Neural cell (in vitro differentiated cells): ENCODE data around the gene SDS. TPM values are rescaled to one million over a fixed set of nuclear protein-coding genes. Genes with fewer than 3 reads are reported as not detected.

Experiments
- H2AFZ ChIP-seq: fragments of 200-600, 300-800 bp; sonication (generic), shearing (Covaris generic); 2 replicates; pipeline ENCODE4 v1.6.0; 2014; ENCODE audit warnings: low read depth, mild to moderate bottlenecking, antibody characterized with exemption, low read length, moderate library complexity
- H3F3A ChIP-seq: fragments of 200-600 bp; shearing (Covaris generic); 2 replicates; pipeline ENCODE4 v1.6.1; 2016; ENCODE audit warnings: mild to moderate bottlenecking, moderate library complexity, mixed read lengths, antibody characterized with exemption, low read length; ENCODE audit not compliant: insufficient read depth, poor library complexity, severe bottlenecking
- H3K27ac ChIP-seq: fragments of 200-600, 300-800 bp; sonication (generic), shearing (Covaris generic); 2 replicates; pipeline ENCODE4 v1.5.1; 2014; ENCODE audit warnings: mild to moderate bottlenecking, low read length, moderate library complexity
- H3K27me3 ChIP-seq: fragments of 300-800, 200-600 bp; sonication (generic), shearing (Covaris generic); 2 replicates; pipeline ENCODE4 v1.6.0; 2014; ENCODE audit warnings: mild to moderate bottlenecking, low read depth, low read length, moderate library complexity; ENCODE audit not compliant: insufficient read depth
- H3K36me3 ChIP-seq: fragments of 300-800, 200-600 bp; sonication (generic), shearing (Covaris generic); 2 replicates; pipeline ENCODE4 v1.5.1; 2014; ENCODE audit warnings: mild to moderate bottlenecking, antibody characterized with exemption, low read length, moderate library complexity; ENCODE audit not compliant: insufficient read depth
- H3K4me2 ChIP-seq: fragments of 300-800, 200-600 bp; sonication (generic), shearing (Covaris generic); 2 replicates; pipeline ENCODE4 v1.6.0; 2014; ENCODE audit warnings: mild to moderate bottlenecking, low read length
- H3K4me3 ChIP-seq: fragments of 300-800, 200-600 bp; sonication (generic), shearing (Covaris generic); 2 replicates; pipeline ENCODE4 v1.5.1; 2014; ENCODE audit warnings: mild to moderate bottlenecking, low read length, moderate library complexity
- H3K79me2 ChIP-seq: fragments of 200-600 bp; shearing (Covaris generic); replicated peaks from 2 replicates; pipeline ENCODE4 v1.6.0; 2014; ENCODE audit warnings: mild to moderate bottlenecking, low read length, moderate library complexity; ENCODE audit not compliant: insufficient read depth
- H3K9ac ChIP-seq: fragments of 300-800, 200-600 bp; sonication (generic), shearing (Covaris generic); 2 replicates; pipeline ENCODE4 v1.6.1; 2016; ENCODE audit warnings: mild to moderate bottlenecking, low read length, mixed read lengths
- H3K9me2 ChIP-seq: fragments of 200-600 bp; shearing (Covaris generic); 2 replicates; pipeline ENCODE4 v1.6.1; 2016; ENCODE audit warnings: mild to moderate bottlenecking, low read length, mixed read lengths; ENCODE audit not compliant: insufficient read depth
- H3K9me3 ChIP-seq: fragments of 200-600, 300-800 bp; sonication (generic), shearing (Covaris generic); 2 replicates; pipeline ENCODE4 v1.6.1; 2016; ENCODE audit warnings: mild to moderate bottlenecking, mixed run types, low read length, moderate library complexity, mixed read lengths
- H4K20me1 ChIP-seq: fragments of 200-600 bp; shearing (Covaris generic); 2 replicates; pipeline ENCODE4 v1.6.1; 2016; ENCODE audit warnings: mild to moderate bottlenecking, mixed run types; ENCODE audit not compliant: insufficient read depth
- EP300 ChIP-seq: fragments of 450-650 bp; conservative IDR thresholded peaks from 2 replicates; pipeline ENCODE4 v1.6.1; 2014; ENCODE audit warnings: antibody characterized with exemption, mild to moderate bottlenecking, moderate library complexity; ENCODE audit not compliant: poor library complexity, severe bottlenecking
- EZH2 ChIP-seq: fragments of 200-600, 300-800 bp; shearing (Covaris generic), sonication (generic); IDR thresholded peaks from 2 replicates; pipeline ENCODE4 v1.6.1; 2014; ENCODE audit warnings: antibody characterized with exemption, low read length, borderline replicate concordance, mild to moderate bottlenecking; ENCODE audit not compliant: insufficient read depth, poor library complexity, severe bottlenecking
- MXI1 ChIP-seq: fragments of 450-650 bp; conservative IDR thresholded peaks from 2 replicates; pipeline ENCODE4 v1.6.1; 2014; ENCODE audit warnings: antibody characterized with exemption, mild to moderate bottlenecking; ENCODE audit not compliant: poor library complexity, severe bottlenecking
- POLR2AphosphoS5 ChIP-seq: IDR thresholded peaks from 2 replicates; pipeline ENCODE4 v1.6.1; 2012
- RAD21 ChIP-seq: fragments of 450-650 bp; conservative IDR thresholded peaks from 2 replicates; pipeline ENCODE4 v1.6.1; 2014; ENCODE audit warnings: antibody characterized with exemption, mild to moderate bottlenecking, moderate library complexity
- REST ChIP-seq: IDR thresholded peaks from 2 replicates; pipeline ENCODE4 v1.6.1; 2012; ENCODE audit warnings: borderline replicate concordance
- SMC3 ChIP-seq: fragments of 450-650 bp; conservative IDR thresholded peaks from 2 replicates; pipeline ENCODE4 v1.6.1; 2014; ENCODE audit warnings: antibody characterized with exemption, mild to moderate bottlenecking, moderate library complexity; ENCODE audit not compliant: poor library complexity
- TAF1 ChIP-seq: IDR thresholded peaks from 2 replicates; pipeline ENCODE4 v1.6.1; 2012; ENCODE audit warnings: low read depth
- polyA plus RNA-seq: library from polyadenylated mRNA; depleted of rRNA; stranded (reverse); fragments of >200 nt; gene quantifications from 2 replicates; pipeline ENCODE4 v1.2.3, GENCODE V29; 2014
- TF ChIP-seq, protein P1 (sequence below): fragments of 450-650 bp; IDR thresholded peaks from 2 replicates; pipeline ENCODE4 v1.5.1; 2014; ENCODE audit warnings: antibody characterized with exemption, mild to moderate bottlenecking, moderate library complexity; ENCODE audit not compliant: poor library complexity, severe bottlenecking

SDS gene
- polyA plus RNA-seq, 1 donor from 2014 or later, result not detected

GRCh38 chr12:113452458-113452857, 48.8 kb upstream of the SDS start:
- H2AFZ ChIP-seq, result no peak overlapping the region
- no peaks in the 10 kb centered on the region for H3K9me2 ChIP-seq
- H4K20me1 ChIP-seq, result no peaks in the 10 kb centered on the region
- no peaks in the 10 kb centered on the region for H3K27me3 ChIP-seq
- no peak overlapping the region for H3K4me3 ChIP-seq
- H3K9ac ChIP-seq, result no peak overlapping the region
- H3K4me2 ChIP-seq, result no peak overlapping the region
- H3F3A ChIP-seq, result no peaks in the 10 kb centered on the region
- H3K27ac ChIP-seq, result no peak overlapping the region
- no peaks in the 10 kb centered on the region for H3K9me3 ChIP-seq
- no peaks in the 10 kb centered on the region for H3K36me3 ChIP-seq
- no peaks in the 10 kb centered on the region for H3K79me2 ChIP-seq
- TF ChIP-seq MXI1 (no peak), REST (no peak), EP300 (no peak), RAD21 (no peak), SMC3 (no peak), EZH2 (no peak), TAF1 (no peak), POLR2AphosphoS5 (no peak)
- TF ChIP-seq, protein P1, sequence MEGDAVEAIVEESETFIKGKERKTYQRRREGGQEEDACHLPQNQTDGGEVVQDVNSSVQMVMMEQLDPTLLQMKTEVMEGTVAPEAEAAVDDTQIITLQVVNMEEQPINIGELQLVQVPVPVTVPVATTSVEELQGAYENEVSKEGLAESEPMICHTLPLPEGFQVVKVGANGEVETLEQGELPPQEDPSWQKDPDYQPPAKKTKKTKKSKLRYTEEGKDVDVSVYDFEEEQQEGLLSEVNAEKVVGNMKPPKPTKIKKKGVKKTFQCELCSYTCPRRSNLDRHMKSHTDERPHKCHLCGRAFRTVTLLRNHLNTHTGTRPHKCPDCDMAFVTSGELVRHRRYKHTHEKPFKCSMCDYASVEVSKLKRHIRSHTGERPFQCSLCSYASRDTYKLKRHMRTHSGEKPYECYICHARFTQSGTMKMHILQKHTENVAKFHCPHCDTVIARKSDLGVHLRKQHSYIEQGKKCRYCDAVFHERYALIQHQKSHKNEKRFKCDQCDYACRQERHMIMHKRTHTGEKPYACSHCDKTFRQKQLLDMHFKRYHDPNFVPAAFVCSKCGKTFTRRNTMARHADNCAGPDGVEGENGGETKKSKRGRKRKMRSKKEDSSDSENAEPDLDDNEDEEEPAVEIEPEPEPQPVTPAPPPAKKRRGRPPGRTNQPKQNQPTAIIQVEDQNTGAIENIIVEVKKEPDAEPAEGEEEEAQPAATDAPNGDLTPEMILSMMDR, result no peak

GRCh38 chr12:113449839-113450238, 46.2 kb upstream of the SDS start:
- H4K20me1 ChIP-seq, result no peaks in the 10 kb centered on the region
- H3K36me3 ChIP-seq, result no peaks in the 10 kb centered on the region
- no peak overlapping the region for H2AFZ ChIP-seq
- H3K27me3 ChIP-seq, result no peaks in the 10 kb centered on the region
- no peak overlapping the region for H3K4me3 ChIP-seq
- no peaks in the 10 kb centered on the region for H3K79me2 ChIP-seq
- no peaks in the 10 kb centered on the region for H3K9me2 ChIP-seq
- H3K9me3 ChIP-seq, result no peaks in the 10 kb centered on the region
- TF ChIP-seq MXI1 (no peak), TAF1 (no peak), RAD21 (no peak), EP300 (no peak), EZH2 (no peak), SMC3 (no peak), REST (no peak), POLR2AphosphoS5 (no peak)
- TF ChIP-seq, protein P1, result no peak
- no peak overlapping the region for H3K9ac ChIP-seq
- no peak overlapping the region for H3K27ac ChIP-seq
- no peaks in the 10 kb centered on the region for H3F3A ChIP-seq
- H3K4me2 ChIP-seq, result no peak overlapping the region
